Osteocyte (in vitro differentiated cells): ENCODE results near the gene ZBED1. TPM values are rescaled to one million over a fixed set of nuclear protein-coding genes. Genes with fewer than 3 reads are reported as not detected.

Experiments
- DNase-seq: peaks from one replicate; pipeline ENCODE4 v3.0.0; 2021; ENCODE audit warnings: mixed read lengths; ENCODE audit not compliant: unreplicated experiment; ENCODE audit errors: extremely low spot score
- H3K27ac Mint-ChIP-seq: one replicate; pipeline ENCODE4 v1.8.0; 2021; ENCODE audit warnings: mild to moderate bottlenecking, mixed read lengths; ENCODE audit not compliant: unreplicated experiment
- H3K27me3 Mint-ChIP-seq: one replicate; pipeline ENCODE4 v1.8.0; 2021; ENCODE audit warnings: mixed read lengths; ENCODE audit not compliant: unreplicated experiment
- H3K36me3 Mint-ChIP-seq: one replicate; pipeline ENCODE4 v1.8.0; 2021; ENCODE audit warnings: mixed read lengths; ENCODE audit not compliant: unreplicated experiment
- H3K4me1 Mint-ChIP-seq: one replicate; pipeline ENCODE4 v1.8.0; 2021; ENCODE audit warnings: mixed read lengths; ENCODE audit not compliant: unreplicated experiment
- H3K4me3 Mint-ChIP-seq: one replicate; pipeline ENCODE4 v1.8.0; 2021; ENCODE audit warnings: mild to moderate bottlenecking, moderate library complexity, mixed read lengths; ENCODE audit not compliant: unreplicated experiment
- H3K9me3 Mint-ChIP-seq: one replicate; pipeline ENCODE4 v1.8.0; 2021; ENCODE audit warnings: mixed read lengths; ENCODE audit not compliant: unreplicated experiment
- total RNA-seq: library from RNA; stranded (reverse); gene quantifications from 2 replicates; pipeline ENCODE4 v1.2.1, GENCODE V29; 2021
- TF ChIP-seq, protein P1 (sequence below): fragments of 200-600 bp; sonication (generic); IDR thresholded peaks from 2 replicates; pipeline ENCODE4 v1.5.0; 2021; ENCODE audit warnings: antibody characterized with exemption, mild to moderate bottlenecking, moderate library complexity

ZBED1 gene
- total RNA-seq, 1 donor from 2014 or later: 56.4 TPM

DNA sequence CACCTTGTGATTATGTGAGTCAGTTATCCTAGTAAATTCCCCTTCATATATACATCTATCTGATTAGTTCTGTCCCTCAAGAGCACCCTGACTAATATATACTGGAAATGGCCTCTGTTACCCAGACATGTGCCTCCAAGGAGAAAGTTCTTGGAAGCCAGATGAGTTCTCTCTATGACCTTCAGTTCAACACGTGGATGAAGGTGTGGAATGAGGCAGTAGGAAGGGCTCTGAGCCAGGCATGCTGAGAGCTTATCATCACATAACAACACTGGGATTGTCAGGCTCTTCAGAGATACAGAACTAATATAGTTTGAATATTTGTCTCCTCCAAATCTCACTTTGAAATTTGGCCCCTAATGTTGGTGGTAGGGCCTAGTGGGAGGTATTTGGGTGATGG lies 44.4 kb upstream of the ZBED1 start:
- no peak for DNase-seq
- TF ChIP-seq, protein P1, sequence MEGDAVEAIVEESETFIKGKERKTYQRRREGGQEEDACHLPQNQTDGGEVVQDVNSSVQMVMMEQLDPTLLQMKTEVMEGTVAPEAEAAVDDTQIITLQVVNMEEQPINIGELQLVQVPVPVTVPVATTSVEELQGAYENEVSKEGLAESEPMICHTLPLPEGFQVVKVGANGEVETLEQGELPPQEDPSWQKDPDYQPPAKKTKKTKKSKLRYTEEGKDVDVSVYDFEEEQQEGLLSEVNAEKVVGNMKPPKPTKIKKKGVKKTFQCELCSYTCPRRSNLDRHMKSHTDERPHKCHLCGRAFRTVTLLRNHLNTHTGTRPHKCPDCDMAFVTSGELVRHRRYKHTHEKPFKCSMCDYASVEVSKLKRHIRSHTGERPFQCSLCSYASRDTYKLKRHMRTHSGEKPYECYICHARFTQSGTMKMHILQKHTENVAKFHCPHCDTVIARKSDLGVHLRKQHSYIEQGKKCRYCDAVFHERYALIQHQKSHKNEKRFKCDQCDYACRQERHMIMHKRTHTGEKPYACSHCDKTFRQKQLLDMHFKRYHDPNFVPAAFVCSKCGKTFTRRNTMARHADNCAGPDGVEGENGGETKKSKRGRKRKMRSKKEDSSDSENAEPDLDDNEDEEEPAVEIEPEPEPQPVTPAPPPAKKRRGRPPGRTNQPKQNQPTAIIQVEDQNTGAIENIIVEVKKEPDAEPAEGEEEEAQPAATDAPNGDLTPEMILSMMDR: no peak
- H3K27me3 Mint-ChIP-seq: peaks cover 22% of the 10 kb centered on the region
- H3K36me3 Mint-ChIP-seq: no peaks in the 10 kb centered on the region
- no peak overlapping the region for H3K27ac Mint-ChIP-seq
- peaks cover 10% of the 10 kb centered on the region for H3K9me3 Mint-ChIP-seq
- H3K4me3 Mint-ChIP-seq: no peak overlapping the region
- H3K4me1 Mint-ChIP-seq: peaks cover 18% of the 10 kb centered on the region

DNA sequence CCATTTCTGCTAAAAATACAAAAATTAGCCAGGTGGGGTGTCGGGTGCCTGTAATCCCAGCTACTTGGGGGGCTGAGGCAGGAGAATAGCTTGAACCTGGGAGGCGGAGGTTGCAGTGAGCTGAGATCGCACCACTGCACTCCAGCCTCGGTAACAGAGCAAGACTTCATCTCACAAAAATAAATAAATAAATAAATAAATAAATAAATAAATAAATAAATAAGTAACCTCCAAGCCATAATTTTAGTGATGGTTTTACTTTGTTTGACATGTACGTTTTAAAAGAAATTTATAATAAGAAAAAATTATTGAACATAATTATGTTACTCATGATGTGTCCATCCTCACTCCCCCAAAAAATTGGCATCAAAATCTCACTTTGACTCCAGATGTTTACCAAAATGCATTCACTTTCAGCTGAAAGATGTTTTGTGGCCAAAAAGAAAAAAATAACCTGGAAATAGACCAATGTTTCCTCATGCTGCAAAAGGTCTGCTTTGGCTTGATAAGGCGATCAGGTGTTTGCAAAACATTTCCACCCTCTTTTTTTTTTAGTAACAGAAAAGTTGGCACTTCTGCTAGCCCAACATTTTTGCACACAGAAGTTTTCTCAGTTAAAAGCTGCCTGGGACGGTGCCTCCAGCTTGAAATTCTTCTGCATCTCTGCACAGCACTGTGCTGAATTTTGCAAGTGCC lies 42.2 kb upstream of the ZBED1 start:
- Mint-ChIP-seq H3K36me3 (no peaks in the 10 kb centered on the region), H3K27ac (no peak overlapping the region), H3K4me1 (peaks cover 4% of the 10 kb centered on the region), H3K9me3 (peaks cover 10% of the 10 kb centered on the region), H3K4me3 (no peak overlapping the region), H3K27me3 (peaks cover 37% of the 10 kb centered on the region)
- TF ChIP-seq, protein P1: no peak
- no peak for DNase-seq

DNA sequence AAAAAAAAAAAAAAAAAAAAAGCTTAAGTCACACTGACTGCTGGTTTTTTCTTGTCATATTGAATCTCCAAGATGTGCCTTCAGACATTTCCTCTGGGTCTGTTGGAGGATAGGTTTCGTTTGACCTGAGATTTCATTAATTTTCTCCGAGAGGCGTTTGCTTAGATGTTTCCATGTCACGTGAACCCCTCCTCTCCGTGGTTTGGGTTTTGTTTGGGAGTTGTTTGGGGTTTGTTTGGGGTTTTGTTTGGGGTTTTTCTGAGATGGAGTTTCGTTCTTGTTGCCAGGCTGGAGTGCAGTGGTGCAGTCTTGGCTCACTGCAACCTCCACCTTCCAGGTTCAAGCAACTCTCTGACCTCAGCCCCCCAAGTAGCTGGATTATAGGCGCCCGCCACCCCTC lies 40.8 kb upstream of the ZBED1 start:
- Mint-ChIP-seq H3K9me3 (peaks cover 10% of the 10 kb centered on the region), H3K27ac (no peak overlapping the region), H3K36me3 (no peaks in the 10 kb centered on the region), H3K27me3 (peaks cover 48% of the 10 kb centered on the region), H3K4me3 (no peak overlapping the region), H3K4me1 (peaks cover 7% of the 10 kb centered on the region)
- no peak for DNase-seq
- TF ChIP-seq, protein P1: no peak

DNA sequence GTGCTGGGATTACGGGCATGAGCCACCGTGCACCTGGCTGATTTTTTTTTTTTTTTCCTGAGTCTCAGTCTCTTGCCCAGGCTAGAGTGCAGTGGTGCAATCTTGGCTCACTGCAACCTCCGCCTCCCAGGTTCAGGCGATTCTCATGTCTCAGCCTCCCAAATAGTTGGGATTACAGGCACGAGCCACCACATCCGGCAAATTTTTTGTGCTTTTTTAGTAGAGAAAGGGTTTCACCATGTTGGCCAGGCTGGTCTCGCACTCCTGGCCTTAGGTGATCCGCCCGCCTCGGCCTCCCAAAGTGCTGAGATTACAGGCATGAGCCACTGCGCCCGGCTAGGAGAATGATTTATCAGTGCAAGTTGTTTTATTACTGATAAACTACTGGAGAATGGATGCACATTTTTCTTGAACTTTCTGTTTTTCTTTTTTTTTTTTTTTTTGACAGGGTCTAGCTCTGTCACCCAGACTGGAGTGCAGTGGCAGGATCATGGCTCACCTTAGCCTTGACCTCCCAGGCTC lies 39.7 kb upstream of the ZBED1 start:
- TF ChIP-seq, protein P1: no peak
- Mint-ChIP-seq H3K4me3 (no peak overlapping the region), H3K9me3 (peaks cover 1% of the 10 kb centered on the region), H3K27ac (no peak overlapping the region), H3K27me3 (peaks cover 42% of the 10 kb centered on the region), H3K36me3 (no peaks in the 10 kb centered on the region), H3K4me1 (peaks cover 7% of the 10 kb centered on the region)
- no peak for DNase-seq

DNA sequence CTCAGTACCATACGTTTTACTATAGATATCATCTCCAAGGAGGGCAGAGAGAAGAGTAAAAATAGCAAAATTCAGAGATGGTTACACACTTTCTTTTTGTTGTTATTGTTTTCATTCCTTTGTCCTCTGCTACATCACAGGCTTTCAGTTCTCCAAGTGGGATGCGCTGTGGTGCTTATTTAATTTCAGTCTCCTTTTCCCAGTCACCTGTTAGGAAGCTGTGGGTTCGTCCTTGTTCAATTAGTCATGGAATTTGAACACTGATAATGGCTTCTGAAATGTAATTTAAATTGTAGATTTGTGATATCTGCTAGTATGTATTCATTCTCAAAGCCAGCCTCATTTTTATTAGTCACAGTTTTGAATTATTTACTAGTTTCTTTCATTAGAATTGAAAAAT lies 38.8 kb upstream of the ZBED1 start:
- H3K4me1 Mint-ChIP-seq: peaks cover 7% of the 10 kb centered on the region
- no peaks in the 10 kb centered on the region for H3K9me3 Mint-ChIP-seq
- H3K27ac Mint-ChIP-seq: no peak overlapping the region
- TF ChIP-seq, protein P1: no peak
- H3K27me3 Mint-ChIP-seq: peaks cover 41% of the 10 kb centered on the region
- H3K4me3 Mint-ChIP-seq: no peak overlapping the region
- H3K36me3 Mint-ChIP-seq: no peaks in the 10 kb centered on the region
- DNase-seq: no peak
